GM12874 (cell line): ENCODE data around the gene CADPS2.

Experiments
- TF ChIP-seq, protein P1 (sequence below): IDR thresholded peaks from 2 replicates; pipeline ENCODE4 v1.5.1; 2011; ENCODE audit warnings: low read depth, mild to moderate bottlenecking, control low read depth, low read length, moderate library complexity; ENCODE audit not compliant: insufficient read depth

CADPS2 gene

DNA sequence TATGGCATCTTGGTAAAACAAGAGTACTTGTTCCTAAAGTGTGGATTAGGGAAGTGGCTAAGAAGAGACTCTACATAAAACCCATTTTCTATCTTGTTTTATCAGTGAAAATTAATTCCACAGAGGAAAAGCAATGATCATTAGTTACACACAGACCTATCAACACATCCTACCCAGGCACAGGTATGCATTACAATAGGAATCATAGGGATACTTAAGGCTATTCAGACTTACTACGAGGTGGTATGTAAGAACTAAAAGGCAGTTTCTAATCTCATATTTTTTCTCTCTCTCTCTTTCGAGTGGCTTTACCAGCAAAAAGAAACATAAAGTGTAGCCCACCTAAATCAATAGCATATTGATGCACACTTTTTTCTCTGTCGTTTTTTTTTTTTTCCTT is 415.4 kb downstream of the CADPS2 start:
- TF ChIP-seq, protein P1, sequence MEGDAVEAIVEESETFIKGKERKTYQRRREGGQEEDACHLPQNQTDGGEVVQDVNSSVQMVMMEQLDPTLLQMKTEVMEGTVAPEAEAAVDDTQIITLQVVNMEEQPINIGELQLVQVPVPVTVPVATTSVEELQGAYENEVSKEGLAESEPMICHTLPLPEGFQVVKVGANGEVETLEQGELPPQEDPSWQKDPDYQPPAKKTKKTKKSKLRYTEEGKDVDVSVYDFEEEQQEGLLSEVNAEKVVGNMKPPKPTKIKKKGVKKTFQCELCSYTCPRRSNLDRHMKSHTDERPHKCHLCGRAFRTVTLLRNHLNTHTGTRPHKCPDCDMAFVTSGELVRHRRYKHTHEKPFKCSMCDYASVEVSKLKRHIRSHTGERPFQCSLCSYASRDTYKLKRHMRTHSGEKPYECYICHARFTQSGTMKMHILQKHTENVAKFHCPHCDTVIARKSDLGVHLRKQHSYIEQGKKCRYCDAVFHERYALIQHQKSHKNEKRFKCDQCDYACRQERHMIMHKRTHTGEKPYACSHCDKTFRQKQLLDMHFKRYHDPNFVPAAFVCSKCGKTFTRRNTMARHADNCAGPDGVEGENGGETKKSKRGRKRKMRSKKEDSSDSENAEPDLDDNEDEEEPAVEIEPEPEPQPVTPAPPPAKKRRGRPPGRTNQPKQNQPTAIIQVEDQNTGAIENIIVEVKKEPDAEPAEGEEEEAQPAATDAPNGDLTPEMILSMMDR: no peak

DNA sequence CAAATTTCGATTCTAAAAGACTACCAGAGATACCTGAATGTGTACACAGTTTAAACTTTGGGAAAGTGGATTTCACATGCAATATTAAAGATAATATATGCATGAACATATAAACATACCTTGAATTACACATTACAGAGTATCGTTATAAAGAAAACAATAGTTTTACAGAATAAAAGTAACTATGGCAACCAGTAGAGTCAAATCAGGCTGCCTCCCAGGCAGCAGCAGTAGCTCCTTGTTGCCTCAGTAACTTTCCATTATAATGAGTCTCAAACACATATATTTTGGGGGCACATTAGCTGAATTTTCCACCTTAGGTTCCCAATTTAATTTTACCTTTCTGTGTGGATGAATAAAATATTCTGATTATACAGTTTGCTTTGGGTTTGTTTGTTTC is 417.3 kb downstream of the CADPS2 start:
- TF ChIP-seq, protein P1: no peak

DNA sequence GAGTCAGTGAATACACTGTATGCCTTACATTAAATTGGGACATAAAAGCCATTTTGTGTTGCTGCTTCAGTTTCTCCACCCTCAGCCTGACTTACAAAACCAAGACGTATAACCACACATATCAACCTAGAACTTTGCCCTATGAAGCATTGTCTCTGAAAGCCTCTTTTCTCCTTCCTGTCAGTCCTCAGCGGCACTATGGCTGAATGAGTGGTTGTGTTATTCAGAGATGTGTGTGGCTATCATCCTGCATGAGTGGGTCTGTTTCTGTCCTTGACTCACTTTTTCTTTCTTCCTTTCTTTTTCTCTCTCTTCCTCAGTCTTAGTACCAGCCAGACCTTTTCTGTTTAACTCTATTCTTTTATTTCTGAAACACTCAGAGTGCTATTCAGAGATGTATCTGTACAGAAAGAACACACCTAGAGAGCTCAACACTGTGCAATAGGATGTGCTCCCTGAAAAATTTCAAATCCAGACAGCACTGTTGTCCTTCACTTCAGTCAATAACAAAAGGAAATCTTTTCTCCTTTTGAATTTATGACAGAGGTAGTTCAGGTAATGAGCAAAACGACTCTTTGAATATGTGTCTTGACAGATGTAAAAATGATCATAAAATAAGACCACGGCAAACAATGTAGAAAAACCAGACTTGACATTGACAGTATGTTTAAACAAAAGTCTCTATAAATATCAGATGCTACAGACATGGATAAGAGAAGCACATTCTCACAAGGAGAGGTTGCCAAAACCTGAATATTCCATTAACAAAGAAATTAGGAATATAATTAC is 418.4 kb downstream of the CADPS2 start:
- TF ChIP-seq, protein P1: no peak

DNA sequence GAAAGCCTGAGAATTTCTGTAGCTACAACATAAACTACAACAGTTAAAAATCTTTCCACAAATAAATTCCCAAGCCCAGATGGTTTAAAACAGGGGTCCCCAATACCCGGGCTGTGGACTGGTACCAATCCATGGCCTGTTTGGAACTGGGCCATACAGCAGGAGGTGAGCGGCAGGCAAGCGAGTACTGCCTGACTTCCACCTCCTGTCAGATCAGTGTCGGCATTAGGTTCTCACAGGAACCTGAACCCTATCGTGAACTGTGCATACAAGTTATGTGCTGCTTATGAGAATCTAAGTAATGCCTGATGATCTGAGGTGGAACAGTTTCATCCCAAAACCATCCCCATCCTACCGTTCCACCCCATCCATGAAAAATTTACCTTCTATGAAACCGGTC is 421.0 kb downstream of the CADPS2 start:
- TF ChIP-seq, protein P1: no peak

DNA sequence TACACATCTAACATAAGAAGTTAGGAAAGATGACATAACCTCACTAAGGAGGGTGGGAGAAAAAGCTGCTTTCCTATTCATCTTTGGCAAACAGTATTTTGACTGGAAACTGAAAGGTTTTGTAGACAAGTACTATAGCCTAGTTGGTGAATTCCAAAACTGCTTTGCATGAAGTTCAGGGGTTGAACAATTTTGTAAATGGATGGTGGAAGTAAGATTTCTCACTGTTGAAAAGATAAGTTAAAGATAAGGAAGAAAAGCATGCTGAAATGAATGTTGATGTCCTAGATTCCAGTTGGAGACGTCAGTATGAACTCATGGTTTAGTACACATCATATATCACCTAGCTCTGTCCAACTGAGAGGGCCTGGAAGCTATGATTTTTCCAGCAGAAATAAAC is 422.6 kb downstream of the CADPS2 start:
- TF ChIP-seq, protein P1: no peak

DNA sequence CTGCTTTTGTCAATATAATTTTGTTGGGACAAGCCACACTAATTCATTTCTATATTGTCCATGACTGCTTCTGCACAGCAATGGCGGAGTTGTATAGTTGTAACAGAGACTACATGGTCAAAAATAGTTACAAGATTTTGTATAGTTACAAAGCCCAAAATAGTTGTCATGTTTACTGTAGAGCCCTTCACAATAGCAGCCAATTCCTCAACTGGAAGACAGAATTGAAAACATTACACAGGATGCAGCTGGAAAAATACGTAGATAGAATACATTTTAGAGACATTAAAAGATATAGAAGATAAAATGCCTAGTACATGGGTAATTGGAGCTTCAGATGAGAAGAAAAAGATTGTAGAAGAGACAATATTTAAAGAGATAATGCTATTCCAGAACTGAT is 425.3 kb downstream of the CADPS2 start:
- TF ChIP-seq, protein P1: no peak

DNA sequence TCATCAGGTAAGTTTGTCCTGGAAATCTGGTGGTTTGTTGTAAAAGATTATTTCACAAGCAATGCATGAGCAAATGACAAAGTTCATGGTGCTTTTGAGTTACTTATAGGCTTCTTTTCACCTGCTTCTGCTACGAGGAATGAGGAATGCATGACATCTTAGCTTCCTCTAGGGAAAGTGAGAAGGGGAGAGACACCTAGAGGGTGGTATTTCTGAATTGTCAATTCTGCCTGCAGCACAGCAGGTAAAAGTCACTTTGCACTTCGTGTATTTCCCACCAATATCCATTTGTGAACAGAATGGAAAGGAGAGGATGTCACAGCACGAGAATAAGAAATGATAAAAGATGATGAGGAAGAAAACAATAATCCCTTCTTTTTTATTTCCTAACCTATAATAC is 428.3 kb downstream of the CADPS2 start:
- TF ChIP-seq, protein P1: no peak
